Measurements from ENCODE around the gene TMEM205. TPM values are rescaled to one million over a fixed set of nuclear protein-coding genes. Genes with fewer than 3 reads are reported as not detected.
"Not testable (repeated sequence)": the region's sequence is repeated elsewhere in the genome, so short reads cannot be mapped to it uniquely, and the experiment has no call there.

TMEM205 gene
- total and polyA plus RNA-seq, 2 experiments from 2014 or later = 123 to 293 TPM

GRCh38 chr19:11379269-11379845, 33.3 kb upstream of the TMEM205 start:
- not testable (repeated sequence) for H3K27me3 ChIP-seq (ENCODE audit: insufficient read depth); H4K20me1 ChIP-seq (replicated peaks; ENCODE audit: insufficient read depth); H3K9me3 Mint-ChIP-seq; H3K36me3 ChIP-seq (ENCODE audit: insufficient read depth); H3K9me2 ChIP-seq (ENCODE audit: insufficient read depth); H3K27ac ChIP-seq (ENCODE audit: low read depth); ATAC-seq; H3K4me2 ChIP-seq; H3K4me3 ChIP-seq; H3K27ac Mint-ChIP-seq; H2AFZ ChIP-seq; H3K4me3 Mint-ChIP-seq
- Histone ChIP-seq H3F3A (replicated peaks; ENCODE audit: low read depth) (peaks cover 22% of the 10 kb centered on the region), H3K79me2 (replicated peaks; ENCODE audit: insufficient read depth) (peaks cover 10% of the 10 kb centered on the region; the same call in 1 of the 2 replicates), H3K4me1 (ENCODE audit: insufficient read depth) (peaks cover 10% of the 10 kb centered on the region)
- peak; percentile 17 for DNase-seq (ENCODE audit: low spot score)
- Mint-ChIP-seq H3K4me1 (peaks cover 25% of the 10 kb centered on the region), H3K27me3 (ENCODE audit: insufficient read depth, low read depth, poor library complexity) (peaks cover 16% of the 10 kb centered on the region), H3K36me3 (ENCODE audit: low read depth) (peaks cover 11% of the 10 kb centered on the region; the same call in 2 of the 3 replicates)

- no peak overlapping the region for H2AFZ ChIP-seq
- peaks cover 24% of the 10 kb centered on the region for H3K4me1 Mint-ChIP-seq
Measured at GRCh38 chr19:11378319-11379189, 32.5 kb upstream of the TMEM205 start.

GRCh38 chr19:11377756-11378155, 31.7 kb upstream of the TMEM205 start:
- no peak overlapping the region for H3K27ac ChIP-seq (ENCODE audit: low read depth)
- Mint-ChIP-seq H3K4me3 (no peak overlapping the region), H3K4me1 (peaks cover 26% of the 10 kb centered on the region), H3K27ac (no peak overlapping the region), H3K36me3 (ENCODE audit: low read depth) (peaks cover 11% of the 10 kb centered on the region; the same call in 2 of the 3 replicates), H3K27me3 (ENCODE audit: insufficient read depth, low read depth, poor library complexity) (peaks cover 13% of the 10 kb centered on the region), H3K9me3 (peaks cover 2% of the 10 kb centered on the region; the same call in 1 of the 3 replicates)
- H3K4me2 ChIP-seq = no peak overlapping the region
- H3K4me3 ChIP-seq = no peak overlapping the region
- DNase-seq (ENCODE audit: low spot score) = no peak
- H3F3A ChIP-seq (replicated peaks; ENCODE audit: low read depth) = peaks cover 22% of the 10 kb centered on the region
- H2AFZ ChIP-seq = no peak overlapping the region
- H3K79me2 ChIP-seq (replicated peaks; ENCODE audit: insufficient read depth) = peaks cover 10% of the 10 kb centered on the region; the same call in 1 of the 2 replicates
- ATAC-seq = no peak
- H3K27me3 ChIP-seq (ENCODE audit: insufficient read depth) = no peaks in the 10 kb centered on the region
- no peaks in the 10 kb centered on the region for H4K20me1 ChIP-seq (replicated peaks; ENCODE audit: insufficient read depth)
- H3K36me3 ChIP-seq (ENCODE audit: insufficient read depth) = no peaks in the 10 kb centered on the region
- H3K9me2 ChIP-seq (ENCODE audit: insufficient read depth) = no peaks in the 10 kb centered on the region
- peaks cover 14% of the 10 kb centered on the region for H3K4me1 ChIP-seq (ENCODE audit: insufficient read depth)
- TF ChIP-seq ZNF114 (CRISPR knock-in tag; IDR thresholded peaks at IDR 0.05) (no peak), JUNB (IDR thresholded peaks at IDR 0.05; ENCODE audit: unreplicated experiment) (no peak), ZNF331 (CRISPR knock-in tag; IDR thresholded peaks at IDR 0.05; ENCODE audit: low read depth) (no peak), REST (IDR thresholded peaks at IDR 0.05; ENCODE audit: unreplicated experiment) (no peak), CTCF (conservative IDR thresholded peaks at IDR 0.05; ENCODE audit: low read depth in 2 of 2) (no peak), POLR2AphosphoS5 (IDR thresholded peaks at IDR 0.05; ENCODE audit: low read depth) (no peak)

More at GRCh38 chr19:11378319-11379189, 32.5 kb upstream of the TMEM205 start:
- H3K27ac Mint-ChIP-seq = no peak overlapping the region
- Histone ChIP-seq H3K4me2 (no peak overlapping the region), H3K36me3 (ENCODE audit: insufficient read depth) (no peaks in the 10 kb centered on the region), H4K20me1 (replicated peaks; ENCODE audit: insufficient read depth) (no peaks in the 10 kb centered on the region), H3F3A (replicated peaks; ENCODE audit: low read depth) (peaks cover 22% of the 10 kb centered on the region), H3K9me2 (ENCODE audit: insufficient read depth) (no peaks in the 10 kb centered on the region), H3K79me2 (replicated peaks; ENCODE audit: insufficient read depth) (peaks cover 10% of the 10 kb centered on the region; the same call in 1 of the 2 replicates), H3K4me1 (ENCODE audit: insufficient read depth) (peaks cover 14% of the 10 kb centered on the region), H3K4me3 (no peak overlapping the region), H3K27me3 (ENCODE audit: insufficient read depth) (no peaks in the 10 kb centered on the region), H3K27ac (ENCODE audit: low read depth) (no peak overlapping the region)
- peaks cover 11% of the 10 kb centered on the region; the same call in 2 of the 3 replicates for H3K36me3 Mint-ChIP-seq (ENCODE audit: low read depth)
- peak; percentile 86 for DNase-seq (ENCODE audit: low spot score)
- ATAC-seq = no peak
- H3K9me3 Mint-ChIP-seq = peaks cover 3% of the 10 kb centered on the region; the same call in 1 of the 3 replicates
- no peak overlapping the region for H3K4me3 Mint-ChIP-seq
- TF ChIP-seq CTCF (conservative IDR thresholded peaks at IDR 0.05; ENCODE audit: low read depth in 2 of 2) (peak; percentile 60 to 78), JUNB (IDR thresholded peaks at IDR 0.05; ENCODE audit: unreplicated experiment) (no peak)
- peaks cover 16% of the 10 kb centered on the region for H3K27me3 Mint-ChIP-seq (ENCODE audit: insufficient read depth, low read depth, poor library complexity)

Measured in GM23338 (cell line).